Stimulated activated CD8-positive, alpha-beta memory T cell treated with anti-CD3 and anti-CD28 coated beads, Interleukin-15, amount 100 ng/mL, for 1 hour (primary cell): ENCODE results near the gene ARL9.

ENCODE experiments used
- DNase-seq: peaks from one replicate; pipeline ENCODE4 v3.0.0-alpha.2; 2020; ENCODE audit warnings: low read depth

Gene ARL9

DNA sequence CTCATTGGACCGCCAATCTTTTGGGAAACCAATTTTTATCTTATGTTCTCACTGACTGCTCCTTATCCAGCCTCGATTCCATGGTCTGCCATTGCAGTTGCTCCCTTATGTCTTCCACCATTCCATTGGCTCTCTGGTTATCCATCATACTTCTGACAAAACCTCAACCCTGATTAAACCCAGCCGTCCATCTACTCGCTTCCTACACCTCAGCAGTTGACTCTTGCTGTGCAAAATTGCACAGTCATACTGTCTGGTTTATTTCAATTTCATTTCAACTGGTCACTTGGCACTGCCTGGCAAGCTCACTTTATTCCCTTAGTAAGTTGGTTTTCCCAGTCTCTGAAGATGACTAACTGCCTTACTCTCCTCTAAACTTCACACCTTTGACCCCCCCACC is 26.2 kb downstream of the ARL9 start:
- DNase-seq = no peak

DNA sequence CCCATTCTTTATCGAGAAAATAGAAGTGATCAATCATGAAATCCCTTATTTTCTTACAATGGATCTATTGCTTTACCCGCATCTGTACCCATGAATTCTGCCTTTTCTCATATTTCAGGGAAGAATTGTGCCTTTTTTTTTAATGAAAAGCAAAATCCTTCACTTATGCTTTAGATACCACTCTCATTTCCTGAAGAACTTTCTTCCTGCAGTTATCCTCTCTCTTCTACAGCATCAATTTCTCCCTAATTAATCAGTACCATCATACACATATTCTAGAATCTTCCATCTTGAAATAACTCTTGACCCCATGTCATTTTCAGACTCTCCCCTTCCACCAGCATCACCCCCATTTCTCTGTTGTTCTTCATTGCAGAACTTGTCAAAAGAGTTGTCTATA is 26.6 kb downstream of the ARL9 start:
- no peak for DNase-seq

DNA sequence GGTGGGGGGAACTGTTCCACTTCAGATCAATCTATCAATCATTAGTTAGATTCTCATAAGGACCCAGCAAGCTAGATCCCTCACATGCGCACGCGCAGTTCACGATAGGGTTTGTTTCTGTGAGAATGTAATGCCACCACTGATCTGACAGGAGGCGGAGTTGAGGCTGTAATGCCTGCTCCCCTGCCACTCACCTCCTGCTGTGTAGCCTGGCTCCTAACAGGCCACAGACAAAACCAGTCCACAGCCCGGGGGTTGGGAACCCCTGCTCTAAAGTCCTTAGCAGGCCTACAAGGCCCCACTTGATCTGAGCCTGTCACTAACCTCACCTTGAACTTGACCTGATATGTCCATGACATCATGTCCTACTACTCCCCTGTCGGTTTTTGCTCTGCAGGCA is 30.3 kb downstream of the ARL9 start:
- DNase-seq = no peak

DNA sequence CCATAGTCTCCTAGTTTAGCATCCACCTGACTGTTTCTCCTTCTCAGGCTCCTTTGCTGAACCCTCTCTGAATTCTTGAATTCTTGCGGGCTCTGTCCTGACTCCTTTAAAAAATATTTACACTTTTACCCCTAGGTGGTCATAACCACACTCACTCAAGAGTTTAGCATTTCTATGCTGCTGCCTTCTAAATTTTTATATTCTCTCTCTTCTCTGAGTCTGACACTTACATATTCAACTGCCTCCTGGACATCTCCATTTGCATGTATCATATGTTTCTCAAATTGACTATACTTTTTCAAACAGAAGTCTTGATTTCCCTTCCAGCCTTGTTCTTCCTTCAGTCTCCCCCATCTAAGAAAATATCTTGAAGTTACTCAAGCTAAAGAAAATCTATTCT is 31.6 kb downstream of the ARL9 start:
- no peak for DNase-seq

DNA sequence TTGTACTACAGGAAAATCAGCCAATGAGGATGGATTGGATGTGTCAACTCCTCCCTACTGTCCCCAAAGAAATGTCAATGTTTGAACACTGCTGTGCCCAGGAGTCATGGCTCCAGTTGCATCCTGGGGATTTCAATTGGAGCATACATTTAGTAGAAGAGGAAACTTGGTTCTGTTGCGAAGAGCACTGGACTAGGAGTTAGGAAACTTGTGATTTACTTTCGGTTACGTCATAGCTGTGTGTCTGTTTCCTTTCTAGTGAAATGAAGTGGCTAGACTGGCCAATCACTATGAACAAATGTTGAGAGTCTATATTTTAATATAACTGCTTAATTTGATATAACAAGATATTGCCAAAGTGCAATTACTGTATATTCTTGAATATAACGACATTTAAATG is 35.2 kb downstream of the ARL9 start:
- no peak for DNase-seq

DNA sequence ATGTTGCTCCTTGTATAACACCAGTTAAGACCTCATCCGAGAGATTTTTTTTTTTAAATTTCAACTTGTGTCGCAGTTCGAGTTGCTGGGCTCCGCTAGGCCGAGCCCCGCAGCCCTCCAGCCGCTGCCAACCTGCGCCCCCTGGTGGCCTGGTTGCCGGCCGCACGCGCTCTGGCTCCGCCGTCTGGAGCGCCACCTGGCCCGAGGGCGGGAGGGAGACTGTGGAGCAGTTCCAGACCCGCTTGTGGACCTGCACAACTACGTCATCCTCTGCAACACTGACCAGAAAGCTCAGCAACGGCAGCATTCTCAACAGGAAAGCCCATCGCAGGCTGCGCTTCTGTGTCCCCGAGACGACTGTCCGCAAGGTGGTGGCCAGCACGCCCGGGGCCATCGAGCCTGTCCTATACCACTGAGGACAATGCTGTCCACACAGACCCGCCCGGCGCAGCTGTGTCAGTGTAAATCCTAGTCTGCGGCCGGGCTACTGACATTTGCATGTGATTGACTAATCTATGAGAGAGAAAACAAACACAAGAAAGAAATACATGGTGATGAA is 39.1 kb downstream of the ARL9 start:
- peak; percentile 76 for DNase-seq

DNA sequence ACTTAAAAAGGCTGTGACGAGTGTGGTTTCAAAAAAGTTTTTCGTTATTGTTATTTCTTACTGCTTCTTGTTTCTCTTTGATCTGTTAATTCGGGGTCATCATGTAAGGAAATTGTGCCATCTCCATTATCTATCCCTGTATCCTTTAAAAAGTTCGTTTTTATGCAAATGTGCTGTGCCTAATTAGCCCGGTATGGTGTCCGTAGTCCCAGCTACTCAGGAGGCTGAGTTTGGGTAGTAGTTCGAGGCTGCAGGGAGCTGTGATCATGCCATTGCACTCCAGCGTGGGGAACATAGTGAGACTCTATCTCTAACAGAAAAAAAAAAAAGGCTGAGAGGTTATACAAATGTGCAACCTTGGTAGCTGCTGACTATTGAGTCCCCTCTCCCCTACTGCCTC is 45.1 kb downstream of the ARL9 start:
- DNase-seq = no peak

DNA sequence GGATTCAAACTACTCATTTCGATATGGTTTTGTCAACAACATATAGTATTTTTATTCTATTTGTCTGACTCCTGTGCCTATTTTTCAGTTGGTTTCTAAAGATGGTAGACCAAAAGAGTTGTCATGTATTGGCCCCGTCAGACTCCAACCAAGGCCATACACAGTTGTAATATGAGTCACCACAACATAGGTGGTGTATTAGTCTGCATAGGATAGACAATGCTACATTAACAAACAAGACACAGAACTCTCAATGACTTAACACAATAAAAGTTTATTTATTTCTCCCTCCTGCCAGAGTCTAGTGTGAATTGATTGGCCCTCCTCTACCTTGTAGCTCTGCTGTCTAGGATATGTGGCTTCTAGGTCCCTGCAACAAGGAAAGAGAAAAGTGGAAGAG is 45.9 kb downstream of the ARL9 start:
- DNase-seq = no peak

DNA sequence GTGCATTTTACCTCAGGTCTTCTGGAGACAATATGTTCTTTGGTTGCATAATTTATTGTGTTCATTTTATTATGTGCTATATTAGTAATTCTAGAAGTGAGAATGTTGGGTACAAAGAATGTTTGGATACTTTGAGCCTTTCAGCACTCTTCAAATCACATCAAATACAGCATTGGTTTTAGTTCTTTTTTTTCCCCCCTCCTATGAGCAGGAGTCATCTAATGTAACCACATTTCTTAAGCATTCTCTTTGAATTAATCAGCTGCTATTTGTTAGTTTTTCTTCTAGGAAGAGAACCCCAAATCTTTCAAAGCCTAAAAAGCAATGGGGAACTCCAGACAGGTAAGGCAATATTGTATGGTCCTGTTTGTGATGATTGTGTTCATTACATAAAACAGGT is 46.7 kb downstream of the ARL9 start:
- no peak for DNase-seq

DNA sequence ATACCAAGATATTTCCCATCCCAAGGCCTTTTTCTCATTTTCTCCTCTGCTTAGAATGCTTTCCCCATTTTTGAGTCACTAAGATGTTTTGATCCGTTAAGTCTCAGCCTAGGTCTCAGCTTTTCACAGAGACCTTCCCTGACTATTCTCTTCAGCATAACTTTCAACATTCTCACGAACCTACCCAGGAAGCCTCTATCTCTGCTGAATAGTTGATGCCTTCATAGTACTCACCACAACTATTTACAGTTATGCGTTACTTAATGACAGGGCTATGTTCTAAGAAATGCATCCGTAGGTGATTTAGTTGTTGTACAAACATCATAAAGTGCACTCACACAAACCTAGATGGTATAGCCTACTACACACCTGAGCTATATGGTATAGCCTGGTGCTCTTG is 64.5 kb downstream of the ARL9 start:
- no peak for DNase-seq
